Measurements from ENCODE around the gene PERCC1.

PERCC1 gene

GRCh38 chr16:1430214-1430758 lies 592 bp upstream of the PERCC1 start:
- no peak overlapping the region for H3K4me3 ChIP-seq (ENCODE audit: low read length)
- H3K36me3 ChIP-seq (ENCODE audit: control insufficient read depth, insufficient read depth, low read length): no peaks in the 10 kb centered on the region
- no peak overlapping the region for H3K9ac ChIP-seq (ENCODE audit: low read length)
- H3K9me3 ChIP-seq (ENCODE audit: control insufficient read depth, low read length): no peaks in the 10 kb centered on the region
- H3K27me3 ChIP-seq (ENCODE audit: control insufficient read depth, insufficient read depth, low read length): peaks cover 16% of the 10 kb centered on the region
- H3K4me1 ChIP-seq (ENCODE audit: control insufficient read depth, insufficient read depth, low read length): peaks cover 19% of the 10 kb centered on the region

DNA sequence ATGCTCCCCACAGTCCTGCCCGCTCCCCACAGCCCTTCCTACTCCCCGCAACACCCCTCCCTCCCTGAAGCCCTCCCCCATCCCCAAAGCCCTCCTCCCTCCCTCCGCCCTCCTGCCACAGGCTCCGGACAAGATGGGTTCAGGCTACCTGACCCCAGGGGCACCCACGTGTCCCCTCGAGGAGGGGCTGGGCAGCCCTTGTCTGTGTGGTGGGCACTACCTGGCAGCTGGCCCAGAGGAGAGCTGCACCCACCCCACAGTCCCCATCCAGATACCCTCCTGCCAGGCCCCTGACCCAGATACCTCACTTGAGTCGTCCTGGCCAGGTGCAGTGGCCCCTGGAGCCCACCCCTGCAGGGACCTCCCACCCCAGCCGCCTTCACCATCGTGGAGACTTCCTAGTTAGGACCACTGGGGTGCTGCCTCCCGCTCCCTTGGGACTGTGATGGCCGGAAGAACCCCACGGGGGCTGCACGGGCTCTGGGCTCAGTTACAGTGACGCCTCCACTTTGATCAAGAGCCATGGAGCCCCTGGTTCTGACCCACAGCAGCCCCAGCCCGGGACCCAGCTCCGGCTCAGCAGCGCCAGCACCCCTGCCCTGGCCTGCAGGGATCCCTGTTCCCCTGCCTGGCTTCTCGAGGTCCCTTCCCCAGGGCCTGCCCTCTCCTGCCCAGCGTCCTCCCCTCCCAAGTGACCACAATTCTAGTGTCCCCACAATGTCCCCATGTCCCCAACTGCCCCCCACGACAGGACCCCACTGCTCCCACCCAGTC lies 806 bp downstream of the PERCC1 start:
- Histone ChIP-seq H3K27me3 (ENCODE audit: control insufficient read depth, insufficient read depth, low read length) (peaks cover 16% of the 10 kb centered on the region), H3K9ac (ENCODE audit: low read length) (no peak overlapping the region), H3K4me3 (ENCODE audit: low read length) (no peak overlapping the region)

GRCh38 chr16:1432388-1433262 lies 1.7 kb downstream of the PERCC1 start:
- H3K9ac ChIP-seq (ENCODE audit: low read length): no peak overlapping the region
- peaks cover 16% of the 10 kb centered on the region for H3K27me3 ChIP-seq (ENCODE audit: control insufficient read depth, insufficient read depth, low read length)
- no peaks in the 10 kb centered on the region for H3K36me3 ChIP-seq (ENCODE audit: control insufficient read depth, insufficient read depth, low read length)
- H3K4me3 ChIP-seq (ENCODE audit: low read length): no peak overlapping the region
- H3K4me1 ChIP-seq (ENCODE audit: control insufficient read depth, insufficient read depth, low read length): peaks cover 19% of the 10 kb centered on the region
- H3K9me3 ChIP-seq (ENCODE audit: control insufficient read depth, low read length): no peaks in the 10 kb centered on the region

More for the DNA sequence above, 806 bp downstream of the PERCC1 start:
- no peaks in the 10 kb centered on the region for H3K9me3 ChIP-seq (ENCODE audit: control insufficient read depth, low read length)
- no peaks in the 10 kb centered on the region for H3K36me3 ChIP-seq (ENCODE audit: control insufficient read depth, insufficient read depth, low read length)
- H3K4me1 ChIP-seq (ENCODE audit: control insufficient read depth, insufficient read depth, low read length): peaks cover 19% of the 10 kb centered on the region

DNA sequence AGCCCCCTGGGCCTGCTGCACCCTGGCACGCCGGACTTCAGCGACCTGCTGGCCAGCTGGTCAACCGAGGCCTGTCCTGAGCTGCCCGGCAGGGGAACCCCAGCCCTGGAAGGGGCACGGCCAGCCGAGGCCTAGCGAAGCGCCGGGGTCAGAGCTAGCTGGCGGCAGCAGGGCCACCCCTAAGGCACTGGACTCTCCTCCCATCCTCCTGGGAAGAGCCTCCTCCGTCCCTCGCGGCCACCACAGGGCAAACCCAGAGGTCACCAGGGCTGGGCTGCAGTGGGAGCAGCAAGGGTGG lies 2.3 kb downstream of the PERCC1 start:
- Histone ChIP-seq H3K4me1 (ENCODE audit: control insufficient read depth, insufficient read depth, low read length) (peaks cover 19% of the 10 kb centered on the region), H3K27me3 (ENCODE audit: control insufficient read depth, insufficient read depth, low read length) (peaks cover 16% of the 10 kb centered on the region), H3K36me3 (ENCODE audit: control insufficient read depth, insufficient read depth, low read length) (no peaks in the 10 kb centered on the region), H3K9ac (ENCODE audit: low read length) (no peak overlapping the region), H3K4me3 (ENCODE audit: low read length) (no peak overlapping the region), H3K9me3 (ENCODE audit: control insufficient read depth, low read length) (no peaks in the 10 kb centered on the region)

DNA sequence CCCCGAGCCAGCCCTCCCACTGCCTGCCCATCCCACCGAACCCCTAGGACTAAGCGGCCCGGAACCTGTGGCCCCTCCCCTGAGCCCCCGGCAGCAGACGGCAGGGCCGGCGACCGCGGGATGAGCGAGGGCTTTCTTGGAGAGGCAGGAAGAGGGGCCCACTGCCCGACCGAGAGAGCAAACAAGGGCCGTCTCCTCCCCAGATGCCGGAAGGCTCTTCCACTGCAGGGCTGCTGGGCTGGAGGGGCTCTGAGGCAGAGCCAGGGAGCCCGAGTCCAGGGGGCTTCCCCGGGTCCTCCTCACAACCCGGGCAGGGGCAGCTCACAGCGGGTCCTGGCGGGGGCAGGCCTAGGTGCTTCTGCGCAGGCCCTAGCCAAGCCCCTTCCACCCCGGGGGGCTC lies 2.9 kb downstream of the PERCC1 start:
- H3K4me3 ChIP-seq (ENCODE audit: low read length): no peak overlapping the region
- no peaks in the 10 kb centered on the region for H3K36me3 ChIP-seq (ENCODE audit: control insufficient read depth, insufficient read depth, low read length)
- no peaks in the 10 kb centered on the region for H3K9me3 ChIP-seq (ENCODE audit: control insufficient read depth, low read length)
- peaks cover 15% of the 10 kb centered on the region for H3K27me3 ChIP-seq (ENCODE audit: control insufficient read depth, insufficient read depth, low read length)
- H3K9ac ChIP-seq (ENCODE audit: low read length): no peak overlapping the region
- peaks cover 18% of the 10 kb centered on the region for H3K4me1 ChIP-seq (ENCODE audit: control insufficient read depth, insufficient read depth, low read length)

GRCh38 chr16:1434644-1435592 lies 4.0 kb downstream of the PERCC1 start:
- Histone ChIP-seq H3K4me3 (ENCODE audit: low read length) (no peak overlapping the region), H3K9me3 (ENCODE audit: control insufficient read depth, low read length) (no peaks in the 10 kb centered on the region), H3K36me3 (ENCODE audit: control insufficient read depth, insufficient read depth, low read length) (no peaks in the 10 kb centered on the region), H3K9ac (ENCODE audit: low read length) (no peak overlapping the region), H3K4me1 (ENCODE audit: control insufficient read depth, insufficient read depth, low read length) (peaks cover 9% of the 10 kb centered on the region), H3K27me3 (ENCODE audit: control insufficient read depth, insufficient read depth, low read length) (peaks cover 6% of the 10 kb centered on the region)

DNA sequence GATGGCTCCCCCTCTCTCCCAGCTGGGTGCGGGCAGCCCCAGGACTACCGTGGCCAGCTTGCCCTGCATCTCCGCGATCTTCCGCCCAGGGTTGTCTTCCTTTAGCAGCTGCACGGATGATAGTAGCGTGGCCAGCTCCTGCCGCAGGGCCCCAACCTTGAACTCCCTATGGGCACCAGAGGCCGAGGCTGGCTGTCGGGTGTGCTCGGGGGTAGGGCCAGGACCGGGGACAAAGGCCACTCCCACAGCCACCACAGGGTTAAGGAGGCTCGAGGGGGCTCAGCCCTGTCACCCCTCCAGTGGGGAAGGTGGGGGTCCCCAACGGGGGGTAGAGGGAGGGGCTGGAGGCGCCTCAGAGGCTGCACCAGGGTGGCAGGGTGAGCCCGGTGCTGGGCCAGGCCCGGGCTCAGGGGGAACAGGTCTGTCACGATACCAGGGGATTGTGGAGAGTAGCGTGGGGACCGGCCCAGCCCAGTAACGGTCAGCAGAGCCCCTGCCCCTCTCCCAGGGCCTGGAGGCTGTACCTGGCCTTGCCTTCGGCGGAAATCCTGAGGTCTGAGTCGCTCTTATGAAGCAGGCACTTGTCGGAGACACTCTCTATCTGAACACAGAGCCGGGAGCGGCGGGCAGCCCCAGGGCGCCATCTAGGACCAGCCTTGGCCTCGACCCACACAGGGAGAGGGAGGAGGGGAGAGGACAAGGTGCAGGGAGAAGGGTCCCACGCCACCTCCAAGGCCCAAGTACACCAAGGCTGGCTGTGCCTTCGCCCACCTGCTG lies 5.2 kb downstream of the PERCC1 start:
- H3K4me1 ChIP-seq (ENCODE audit: control insufficient read depth, insufficient read depth, low read length): peaks cover 2% of the 10 kb centered on the region
- no peak overlapping the region for H3K4me3 ChIP-seq (ENCODE audit: low read length)
- H3K9ac ChIP-seq (ENCODE audit: low read length): no peak overlapping the region
- no peaks in the 10 kb centered on the region for H3K36me3 ChIP-seq (ENCODE audit: control insufficient read depth, insufficient read depth, low read length)
- H3K9me3 ChIP-seq (ENCODE audit: control insufficient read depth, low read length): no peaks in the 10 kb centered on the region
- H3K27me3 ChIP-seq (ENCODE audit: control insufficient read depth, insufficient read depth, low read length): peaks cover 4% of the 10 kb centered on the region

DNA sequence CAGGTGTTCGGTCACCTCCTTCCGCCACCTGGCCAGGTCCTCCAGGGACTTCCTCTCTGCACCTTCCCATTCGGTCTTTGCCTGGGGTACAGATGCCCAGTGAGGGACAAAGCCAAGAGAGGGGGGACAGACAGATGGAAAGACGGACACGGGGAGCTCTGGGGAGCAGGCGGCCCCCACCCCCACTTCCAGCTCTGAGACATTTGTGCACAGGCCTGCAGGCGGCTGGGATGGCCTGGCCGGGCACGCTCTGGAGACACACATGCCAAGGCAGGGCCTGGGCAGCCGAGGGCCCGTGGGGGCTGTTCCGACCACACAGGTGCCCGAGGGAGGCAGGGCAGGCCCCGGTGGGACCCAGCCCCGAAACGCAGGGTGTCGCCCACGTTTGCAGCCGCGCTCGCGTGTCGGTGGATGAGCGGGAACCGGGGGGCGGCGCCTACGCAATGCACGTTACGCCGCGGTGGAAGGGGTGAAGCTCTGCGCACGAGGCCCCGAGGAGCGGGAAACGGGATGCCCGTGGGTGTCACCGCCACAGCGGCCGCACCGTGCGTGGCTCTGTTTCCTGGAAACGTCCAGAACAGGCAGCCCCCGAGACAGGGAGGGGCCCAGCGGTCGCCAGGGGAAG lies 6.0 kb downstream of the PERCC1 start:
- Histone ChIP-seq H3K36me3 (ENCODE audit: control insufficient read depth, insufficient read depth, low read length) (no peaks in the 10 kb centered on the region), H3K4me3 (ENCODE audit: low read length) (no peak overlapping the region), H3K27me3 (ENCODE audit: control insufficient read depth, insufficient read depth, low read length) (peaks cover 4% of the 10 kb centered on the region), H3K4me1 (ENCODE audit: control insufficient read depth, insufficient read depth, low read length) (no peaks in the 10 kb centered on the region), H3K9me3 (ENCODE audit: control insufficient read depth, low read length) (no peaks in the 10 kb centered on the region), H3K9ac (ENCODE audit: low read length) (no peak overlapping the region)

GRCh38 chr16:1437606-1438005 lies 6.7 kb downstream of the PERCC1 start:
- no peaks in the 10 kb centered on the region for H3K36me3 ChIP-seq (ENCODE audit: control insufficient read depth, insufficient read depth, low read length)
- H3K9ac ChIP-seq (ENCODE audit: low read length): no peak overlapping the region
- no peaks in the 10 kb centered on the region for H3K4me1 ChIP-seq (ENCODE audit: control insufficient read depth, insufficient read depth, low read length)
- H3K27me3 ChIP-seq (ENCODE audit: control insufficient read depth, insufficient read depth, low read length): peaks cover 4% of the 10 kb centered on the region
- no peak overlapping the region for H3K4me3 ChIP-seq (ENCODE audit: low read length)
- no peaks in the 10 kb centered on the region for H3K9me3 ChIP-seq (ENCODE audit: control insufficient read depth, low read length)

DNA sequence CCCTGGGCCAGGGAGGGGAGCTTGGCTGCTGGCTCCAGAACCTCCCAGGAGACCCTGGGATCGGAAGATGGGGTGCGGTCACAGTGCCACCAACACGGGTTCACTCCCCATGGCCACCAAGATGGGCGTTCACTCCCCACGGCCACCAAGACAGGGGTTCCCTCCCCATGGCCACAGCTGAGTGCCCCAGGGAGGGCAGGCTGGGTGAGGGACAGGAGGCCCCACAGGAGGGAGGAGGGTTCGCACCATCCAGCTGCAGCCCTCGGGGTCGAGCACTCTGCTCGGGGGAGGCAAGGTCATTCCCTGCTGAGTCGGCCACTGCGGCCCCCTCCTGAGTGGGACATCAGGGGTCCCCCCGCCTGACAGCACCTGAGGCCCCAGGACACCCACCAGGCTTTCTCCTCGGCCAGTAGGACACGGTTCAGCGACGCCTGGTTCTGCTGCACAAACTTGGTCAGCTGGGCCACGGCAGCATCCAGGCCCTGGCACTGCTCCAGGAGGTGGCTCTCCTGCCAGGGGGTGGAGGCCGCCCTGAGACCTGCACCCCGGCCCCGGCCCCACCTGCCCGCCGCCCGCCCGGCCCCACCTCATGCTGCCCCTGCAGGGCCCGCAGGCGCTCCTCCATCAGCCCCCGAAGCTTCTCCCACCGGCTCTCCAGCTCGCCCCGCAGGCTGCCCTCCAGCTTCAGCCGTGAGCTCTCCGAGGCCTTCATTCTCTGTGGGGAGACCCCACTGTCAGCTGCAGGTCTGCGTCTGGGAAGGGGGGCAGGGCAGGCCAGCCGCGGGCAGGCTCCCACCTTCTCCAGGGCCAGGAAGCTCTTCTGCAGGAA lies 7.6 kb downstream of the PERCC1 start:
- no peaks in the 10 kb centered on the region for H3K4me1 ChIP-seq (ENCODE audit: control insufficient read depth, insufficient read depth, low read length)
- no peak overlapping the region for H3K4me3 ChIP-seq (ENCODE audit: low read length)
- no peaks in the 10 kb centered on the region for H3K36me3 ChIP-seq (ENCODE audit: control insufficient read depth, insufficient read depth, low read length)
- peaks cover under 1% of the 10 kb centered on the region for H3K27me3 ChIP-seq (ENCODE audit: control insufficient read depth, insufficient read depth, low read length)
- no peaks in the 10 kb centered on the region for H3K9me3 ChIP-seq (ENCODE audit: control insufficient read depth, low read length)
- no peak overlapping the region for H3K9ac ChIP-seq (ENCODE audit: low read length)

Data from mucosa of stomach (tissue), 1 donor.